Activated naive CD4-positive, alpha-beta T cell treated with anti-CD3 and anti-CD28 coated beads, Interleukin-2, amount 50 U/mL, for 72 hours (primary cell): ENCODE measurements around the gene TRAF3. TPM values are rescaled to one million over a fixed set of nuclear protein-coding genes. Genes with fewer than 3 reads are reported as not detected.
A peak's percentile ranks its signal among the peaks of the same experiment; 100 is the strongest.

ENCODE experiments used
- ATAC-seq, 2 donors: fragments of 150-1000 bp; cut with Tn5 transposase; 2 replicates each; pipeline ENCODE4 v1.10.0; 2021; ENCODE audit warnings: mild to moderate bottlenecking in 2 of 2, moderate library complexity in 2 of 2
- DNase-seq, 2 donors: peaks; one replicate each; pipeline ENCODE4 v3.0.0; 2021 to 2022; ENCODE audit warnings: low spot score in 2 of 2
- H3K27ac Mint-ChIP-seq, 2 donors: one replicate each; pipeline ENCODE4 v1.8.0; 2022; ENCODE audit warnings: mild to moderate bottlenecking in 2 of 2, mixed read lengths in 2 of 2
- H3K36me3 Mint-ChIP-seq, 2 donors: one replicate each; pipeline ENCODE4 v1.8.0; 2022; ENCODE audit warnings: mixed read lengths in 2 of 2
- H3K9me3 Mint-ChIP-seq, 2 donors: one replicate each; pipeline ENCODE4 v1.8.0; 2022; ENCODE audit warnings: mixed read lengths in 2 of 2
- total RNA-seq, 2 donors: library from RNA; stranded (reverse); gene quantifications; one replicate each; pipeline ENCODE4 v1.2.3, GENCODE V29; 2022

TRAF3 gene
- total RNA-seq, 2 donors from 2014 or later, result 54.9 to 97.0 TPM

DNA sequence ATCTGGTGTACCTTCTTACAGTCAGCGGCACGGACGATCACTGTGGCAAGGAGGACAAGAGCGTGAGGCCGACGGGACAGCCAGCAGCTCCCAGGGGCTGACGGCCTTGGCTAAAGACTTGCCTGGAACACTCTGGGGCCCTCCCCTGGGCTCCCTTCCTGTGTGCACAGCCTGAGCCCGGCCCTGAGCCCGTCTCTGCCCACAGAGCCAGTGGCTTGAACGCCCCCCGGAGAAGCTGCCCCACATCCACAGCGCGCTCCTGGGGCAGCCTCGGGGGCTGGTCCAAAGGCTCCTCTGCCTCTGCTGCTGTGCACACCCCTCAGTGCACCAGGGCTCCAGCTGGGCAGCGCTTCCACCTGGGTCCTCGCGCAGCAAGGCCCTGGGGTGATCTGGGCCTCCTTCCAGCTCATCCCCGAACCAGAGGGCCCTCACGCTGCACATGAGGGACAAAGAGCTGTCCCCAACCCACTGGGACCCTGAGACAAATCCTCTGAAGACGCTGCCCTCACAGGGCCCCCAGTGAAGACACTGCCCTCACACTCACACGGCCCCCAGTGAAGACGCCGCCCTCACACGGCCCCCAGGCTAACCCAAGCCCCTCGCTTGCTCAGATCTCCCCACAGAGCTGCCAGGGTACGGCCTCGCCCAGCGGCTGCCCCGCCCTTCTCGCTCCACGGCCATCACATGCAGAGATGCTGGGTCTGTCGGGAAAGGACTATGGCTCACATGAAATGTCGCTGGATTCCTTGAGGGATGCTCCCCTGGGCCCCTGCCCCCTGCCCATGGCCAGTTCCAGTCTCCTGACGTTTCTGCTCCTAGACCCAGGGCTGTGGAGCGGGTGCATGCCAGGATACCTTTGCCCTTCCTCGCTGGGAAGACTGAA lies 167.4 kb downstream of the TRAF3 start:
- ATAC-seq (no peak), DNase-seq (no peak)
- Mint-ChIP-seq H3K9me3 (no peaks in the 10 kb centered on the region), H3K36me3 (no peaks in the 10 kb centered on the region), H3K27ac (no peak overlapping the region)

DNA sequence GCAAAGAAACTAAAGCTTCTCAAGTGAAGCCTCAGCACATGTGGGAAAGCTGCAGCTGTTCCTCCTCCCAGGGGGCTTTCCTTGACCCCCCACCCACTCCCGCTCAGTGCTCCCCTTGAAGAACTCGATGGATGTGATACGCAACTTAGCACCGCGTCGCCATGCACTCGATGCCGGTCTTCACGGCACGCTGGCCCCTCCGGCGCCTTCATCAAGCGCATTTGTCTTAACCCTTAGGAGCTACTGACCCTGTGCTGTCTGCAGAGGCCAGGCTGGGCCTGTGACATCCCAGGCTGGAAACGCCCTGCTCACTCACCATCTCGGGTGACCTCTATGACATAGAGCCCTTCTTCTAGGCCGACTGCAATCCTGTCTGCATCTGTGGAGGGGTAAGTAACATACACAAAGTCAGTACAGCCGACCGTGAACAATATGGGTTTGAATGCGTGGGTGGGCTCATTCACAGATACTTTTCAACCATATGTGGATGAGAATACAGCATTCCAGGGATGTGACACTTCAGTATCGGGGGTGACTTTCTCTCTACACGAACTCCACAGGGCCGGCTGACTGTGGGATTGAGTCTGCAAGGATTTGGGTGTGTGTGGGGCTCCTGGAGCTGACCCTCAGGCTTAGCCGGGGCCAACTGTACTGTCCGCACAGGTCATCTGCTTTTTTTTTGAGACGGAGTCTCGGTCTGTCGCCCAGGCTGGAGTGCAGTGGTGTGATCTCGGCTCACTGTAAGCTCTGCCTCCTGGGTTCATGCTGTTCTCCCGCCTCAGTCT lies 168.3 kb downstream of the TRAF3 start:
- no peaks in the 10 kb centered on the region for H3K36me3 Mint-ChIP-seq
- no peak overlapping the region for H3K27ac Mint-ChIP-seq
- no peak for ATAC-seq
- no peak for DNase-seq
- H3K9me3 Mint-ChIP-seq, result no peaks in the 10 kb centered on the region

DNA sequence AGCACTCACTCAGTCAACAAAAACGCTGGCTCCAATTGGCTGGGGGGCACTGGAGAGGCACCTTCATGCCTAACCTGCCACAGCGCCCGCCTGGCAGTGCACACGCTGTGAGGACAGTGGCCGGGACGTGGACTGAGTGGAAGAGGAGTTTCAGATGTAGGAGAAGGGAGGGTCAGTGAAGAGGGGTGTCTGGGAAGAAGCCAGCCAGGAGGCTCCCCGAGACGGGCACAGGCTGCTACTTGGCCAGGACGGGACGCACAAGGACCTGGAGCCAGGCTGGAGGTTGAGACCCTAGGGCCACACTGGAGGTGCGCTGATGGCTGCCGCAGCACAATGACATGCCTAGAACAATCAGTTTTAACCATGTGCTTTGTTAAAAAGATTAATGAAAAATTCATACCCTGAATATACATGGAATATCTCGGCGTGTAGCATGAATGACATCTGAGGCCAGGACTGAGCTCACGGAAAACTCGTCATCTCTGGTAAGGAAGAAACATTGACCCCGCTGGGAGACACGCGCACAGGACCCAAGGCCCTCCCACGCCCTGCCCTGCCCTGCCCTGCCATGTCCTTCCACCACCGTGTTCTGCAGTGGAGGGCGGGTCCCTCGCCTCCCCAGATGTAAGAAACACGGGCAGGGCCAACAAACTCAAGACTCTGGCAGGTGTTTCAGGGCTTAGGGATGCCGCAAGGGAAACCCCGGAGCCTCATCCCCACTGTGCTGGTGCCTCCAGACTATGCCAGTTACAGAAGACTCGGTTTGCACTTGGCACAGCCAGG lies 170.3 kb downstream of the TRAF3 start:
- peak overlapping the region; percentile 3 to 14 for H3K27ac Mint-ChIP-seq
- H3K36me3 Mint-ChIP-seq, result no peaks in the 10 kb centered on the region
- no peak for DNase-seq
- no peaks in the 10 kb centered on the region for H3K9me3 Mint-ChIP-seq
- no peak for ATAC-seq

DNA sequence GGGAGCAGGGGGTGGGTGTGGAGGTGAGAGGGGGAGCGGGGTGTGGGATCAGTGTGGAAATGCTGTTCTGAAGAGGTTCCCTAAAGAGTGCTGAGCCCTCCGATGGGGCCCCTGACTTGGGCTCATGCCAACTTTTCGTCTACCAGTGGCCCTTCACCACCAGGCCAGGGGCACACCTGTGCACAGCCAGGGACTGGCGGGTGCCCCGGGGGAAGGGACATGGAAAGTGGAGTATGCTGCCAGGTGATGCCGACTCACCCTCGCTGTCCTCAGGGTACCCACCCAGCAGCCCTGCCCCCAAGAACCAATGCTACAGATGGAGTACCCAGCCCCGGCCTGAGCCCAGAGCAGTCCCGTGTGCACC lies 171.4 kb downstream of the TRAF3 start:
- DNase-seq (no peak), ATAC-seq (peak in 1 of 2 donors; percentile 18)
- Mint-ChIP-seq H3K27ac (peak overlapping the region in 1 of 2 donors; percentile 64), H3K9me3 (no peaks in the 10 kb centered on the region), H3K36me3 (no peaks in the 10 kb centered on the region)

DNA sequence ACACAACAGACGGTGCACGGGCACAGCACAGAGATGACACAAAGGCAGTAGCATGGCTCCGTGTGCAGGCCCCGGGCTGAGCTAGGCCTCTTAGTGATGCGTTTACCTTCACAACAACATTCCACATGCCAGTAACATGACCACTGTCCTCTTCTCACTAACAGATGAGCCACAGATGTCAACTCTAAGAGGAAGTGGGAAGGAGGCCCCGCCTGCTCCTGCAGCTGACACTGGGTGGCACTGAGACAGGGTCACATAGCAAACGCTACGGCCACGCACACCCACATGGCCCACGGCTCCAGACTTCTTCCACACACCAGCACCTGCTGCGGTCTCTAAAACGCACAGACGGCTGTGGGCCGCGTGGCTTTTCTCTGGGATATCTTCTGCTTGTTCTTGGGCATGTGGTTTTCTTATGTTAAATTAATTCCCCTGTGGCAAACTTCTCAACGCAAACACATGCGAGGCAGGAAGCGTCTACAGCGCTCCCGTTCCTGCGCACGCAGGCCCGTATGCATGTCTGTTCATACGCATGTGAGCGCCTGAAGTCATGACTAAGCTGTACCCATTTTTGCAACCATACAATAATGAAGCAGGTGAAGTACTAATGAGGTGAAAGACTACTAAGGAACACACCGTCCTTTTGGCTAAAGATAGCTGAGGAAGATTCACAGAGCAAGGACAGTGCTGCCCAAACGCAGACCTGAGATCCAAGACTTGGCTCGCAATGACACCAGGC lies 172.0 kb downstream of the TRAF3 start:
- peak; percentile 80 to 86 for ATAC-seq
- DNase-seq, result peak in 1 of 2 donors; percentile 31
- H3K27ac Mint-ChIP-seq, result peak overlapping the region; percentile 9 to 64
- H3K9me3 Mint-ChIP-seq, result no peaks in the 10 kb centered on the region
- no peaks in the 10 kb centered on the region for H3K36me3 Mint-ChIP-seq

DNA sequence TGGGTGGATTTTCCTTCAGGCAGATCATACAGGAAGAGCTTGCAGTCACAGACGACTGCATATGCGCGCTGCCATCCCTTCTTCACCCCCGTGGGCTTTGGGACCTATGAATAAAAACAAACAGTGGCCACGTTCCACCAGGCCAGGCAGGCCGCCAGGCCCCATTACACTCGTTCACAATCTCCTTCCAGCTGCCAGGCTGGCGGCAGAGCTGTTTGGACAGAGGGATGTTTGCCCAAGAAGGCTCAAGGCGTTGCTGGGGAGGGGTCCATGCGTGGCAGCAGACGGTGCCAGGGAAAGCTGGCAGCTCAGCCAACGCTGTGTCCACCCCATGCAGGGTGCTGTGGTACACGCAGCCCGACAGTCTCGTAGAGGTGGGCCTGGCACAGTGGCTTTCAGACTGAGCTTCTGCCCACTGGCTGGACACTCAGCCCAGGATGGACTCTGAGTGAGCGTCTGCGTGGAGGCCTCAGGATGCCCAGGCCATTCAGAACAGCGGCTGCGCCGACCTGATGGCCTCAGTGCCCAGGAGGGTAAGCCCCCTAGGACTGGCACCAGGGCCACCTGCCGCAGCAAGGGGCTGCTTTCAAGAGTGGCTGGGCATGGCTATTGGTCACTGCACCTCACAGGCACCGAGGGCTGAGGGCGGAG lies 172.7 kb downstream of the TRAF3 start:
- Mint-ChIP-seq H3K36me3 (no peaks in the 10 kb centered on the region), H3K27ac (peak overlapping the region in 1 of 2 donors; percentile 9), H3K9me3 (no peaks in the 10 kb centered on the region)
- ATAC-seq (no peak), DNase-seq (no peak)

DNA sequence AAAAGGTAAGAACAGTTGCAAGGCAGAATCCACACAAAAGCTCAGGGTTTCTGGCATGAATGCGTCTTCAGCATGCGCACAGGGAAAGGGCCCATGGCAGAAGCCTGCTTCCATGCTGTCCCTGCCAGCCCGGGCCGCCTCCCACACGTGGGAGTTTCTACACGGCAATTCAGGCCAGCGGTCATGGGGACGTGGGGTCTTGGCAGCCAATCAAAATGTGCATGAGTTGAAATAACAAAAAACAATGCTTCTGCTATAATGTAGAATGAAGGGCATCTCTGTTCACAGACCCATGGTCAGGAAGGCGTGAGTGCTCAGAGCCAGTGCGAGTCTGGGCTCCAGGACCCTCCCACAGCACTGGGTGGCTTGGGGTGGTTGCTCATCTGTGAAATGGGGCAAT lies 173.8 kb downstream of the TRAF3 start:
- no peaks in the 10 kb centered on the region for H3K36me3 Mint-ChIP-seq
- H3K27ac Mint-ChIP-seq, result no peak overlapping the region
- ATAC-seq (no peak), DNase-seq (no peak)
- H3K9me3 Mint-ChIP-seq, result no peaks in the 10 kb centered on the region

DNA sequence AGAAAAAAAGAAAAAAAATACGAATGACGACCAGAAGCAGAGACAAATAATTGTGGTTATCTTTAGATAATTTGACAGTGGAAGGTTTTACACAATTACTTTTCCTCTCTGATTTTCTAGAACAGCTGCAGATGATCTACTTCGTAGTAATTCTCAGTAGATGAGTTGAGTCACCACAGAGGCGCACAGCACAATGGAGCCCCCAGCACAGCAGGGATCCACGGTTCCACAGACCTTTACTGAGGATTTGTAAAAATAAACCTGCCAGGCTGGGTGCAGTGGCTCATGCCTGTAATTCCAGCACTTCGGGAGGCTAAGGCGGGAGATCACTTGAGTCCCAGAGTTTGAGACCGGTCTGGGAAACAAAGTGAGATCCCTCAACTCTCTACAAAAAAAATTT lies 174.6 kb downstream of the TRAF3 start:
- DNase-seq, result no peak
- Mint-ChIP-seq H3K9me3 (no peaks in the 10 kb centered on the region), H3K27ac (no peak overlapping the region), H3K36me3 (no peaks in the 10 kb centered on the region)
- ATAC-seq, result no peak

DNA sequence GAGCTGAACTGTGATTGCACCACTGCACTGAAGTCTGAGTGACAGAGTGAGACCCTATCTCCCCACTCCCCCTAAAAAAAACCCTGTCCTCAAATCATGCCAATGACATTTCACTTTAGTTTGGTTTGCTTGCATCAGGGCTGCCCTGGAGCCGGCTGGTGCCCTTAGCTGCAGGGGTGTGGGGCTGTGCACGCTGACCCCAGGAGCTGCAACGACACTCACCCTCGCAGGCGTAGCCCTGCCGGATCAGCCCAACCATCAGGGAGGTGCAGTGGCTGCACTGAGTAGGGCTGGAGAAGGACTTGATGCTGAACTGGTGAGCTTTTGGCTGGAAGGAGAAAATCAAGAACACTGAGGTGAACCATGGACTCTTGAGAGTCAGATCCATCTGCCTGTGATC lies 175.0 kb downstream of the TRAF3 start:
- DNase-seq (no peak), ATAC-seq (no peak)
- no peaks in the 10 kb centered on the region for H3K36me3 Mint-ChIP-seq
- no peaks in the 10 kb centered on the region for H3K9me3 Mint-ChIP-seq
- H3K27ac Mint-ChIP-seq, result no peak overlapping the region

DNA sequence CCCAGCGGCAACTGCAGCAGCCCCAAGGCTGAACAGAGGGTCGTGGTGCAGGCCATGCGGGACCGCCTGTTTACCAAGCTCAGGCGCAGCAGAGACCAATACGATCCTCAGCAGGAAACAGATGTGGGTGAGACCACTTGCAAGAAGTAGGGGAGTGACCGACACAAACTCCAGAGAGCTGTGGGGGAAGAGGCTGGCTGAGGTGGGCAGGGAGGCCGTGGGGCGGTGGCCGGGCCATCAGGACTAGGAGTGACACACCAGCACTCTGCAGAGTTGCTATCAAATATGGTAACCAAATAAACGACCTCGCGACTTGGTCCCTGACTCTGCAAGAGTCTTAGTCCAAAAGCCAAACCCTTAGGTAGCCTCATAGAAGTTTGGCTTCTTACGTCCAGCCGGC lies 175.9 kb downstream of the TRAF3 start:
- H3K9me3 Mint-ChIP-seq, result no peaks in the 10 kb centered on the region

DNA sequence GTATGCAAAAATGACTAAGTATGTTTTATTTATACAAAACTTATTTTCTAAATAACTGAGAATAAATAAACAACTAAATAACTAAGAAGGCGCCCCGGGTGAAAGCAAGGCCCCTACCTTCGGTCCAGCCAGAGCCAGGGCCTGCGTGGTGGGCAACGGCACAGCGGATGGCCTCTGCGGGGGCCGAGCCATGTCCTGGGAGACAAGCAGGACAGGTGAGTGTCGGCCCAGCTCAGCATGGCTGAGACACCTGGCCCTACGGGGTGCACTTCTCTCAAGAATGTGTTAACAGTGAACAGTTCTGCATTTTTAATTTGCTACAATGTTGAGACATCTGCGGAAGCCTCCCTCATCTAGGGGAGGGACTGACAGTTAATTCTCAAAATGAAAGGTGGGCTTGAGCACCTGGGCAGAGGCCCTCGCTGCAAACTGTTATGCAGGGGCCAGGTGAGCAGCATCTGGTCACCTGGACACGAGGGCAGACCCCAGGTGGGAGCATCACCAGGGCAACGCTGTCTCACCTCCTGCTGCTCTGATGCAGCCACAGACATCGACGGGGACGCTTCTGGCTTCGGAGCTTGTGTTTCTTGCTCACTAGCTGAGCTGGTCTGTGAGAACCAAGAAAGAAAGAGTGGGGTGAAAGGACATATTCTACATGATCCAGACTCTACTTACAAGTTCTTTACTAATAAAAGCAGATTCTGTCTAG lies 177.0 kb downstream of the TRAF3 start:
- no peak for ATAC-seq
- Mint-ChIP-seq H3K36me3 (no peaks in the 10 kb centered on the region), H3K27ac (no peak overlapping the region), H3K9me3 (no peaks in the 10 kb centered on the region)
- no peak for DNase-seq

More for the DNA sequence above, 175.9 kb downstream of the TRAF3 start:
- Mint-ChIP-seq H3K27ac (no peak overlapping the region), H3K36me3 (no peaks in the 10 kb centered on the region)
- ATAC-seq (no peak), DNase-seq (no peak)

DNA sequence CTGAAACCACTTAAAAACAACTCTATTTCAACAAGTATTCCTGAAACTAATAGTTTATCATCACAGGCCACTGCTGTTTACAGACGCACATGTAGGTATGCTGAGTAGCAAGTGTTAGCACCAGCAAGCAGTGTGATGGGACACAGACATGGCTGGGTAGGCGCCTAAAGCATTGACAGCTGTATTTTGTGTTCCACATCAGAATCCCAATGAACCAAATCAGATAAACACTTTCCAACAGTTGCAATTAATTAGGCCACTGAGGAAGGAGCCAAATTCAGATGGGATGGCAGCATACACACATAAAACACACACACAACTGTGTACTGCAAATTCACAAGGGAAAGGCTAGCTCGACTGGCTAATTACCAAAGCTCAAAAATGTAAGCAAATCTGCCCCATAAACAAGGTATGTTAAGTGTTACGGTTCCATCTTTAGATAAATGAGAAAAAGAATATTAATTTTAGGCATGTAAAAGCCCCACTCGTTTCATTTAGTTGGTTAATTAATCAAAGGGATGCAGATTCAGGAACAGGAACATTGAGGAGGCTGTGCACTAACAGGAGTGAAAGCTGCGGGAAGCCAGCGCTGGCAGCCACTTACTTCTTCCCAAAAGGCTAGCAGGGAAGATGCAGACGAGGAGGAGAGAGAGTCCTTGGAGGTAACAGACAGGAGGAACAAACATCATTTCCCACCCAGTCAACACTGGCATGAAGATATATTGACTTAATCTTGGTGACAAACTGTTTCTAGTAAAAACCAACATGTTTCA lies 178.6 kb downstream of the TRAF3 start:
- no peaks in the 10 kb centered on the region for H3K9me3 Mint-ChIP-seq
- no peak for DNase-seq
- H3K27ac Mint-ChIP-seq, result peak overlapping the region in 1 of 2 donors; percentile 8
- no peak for ATAC-seq
- H3K36me3 Mint-ChIP-seq, result no peaks in the 10 kb centered on the region

DNA sequence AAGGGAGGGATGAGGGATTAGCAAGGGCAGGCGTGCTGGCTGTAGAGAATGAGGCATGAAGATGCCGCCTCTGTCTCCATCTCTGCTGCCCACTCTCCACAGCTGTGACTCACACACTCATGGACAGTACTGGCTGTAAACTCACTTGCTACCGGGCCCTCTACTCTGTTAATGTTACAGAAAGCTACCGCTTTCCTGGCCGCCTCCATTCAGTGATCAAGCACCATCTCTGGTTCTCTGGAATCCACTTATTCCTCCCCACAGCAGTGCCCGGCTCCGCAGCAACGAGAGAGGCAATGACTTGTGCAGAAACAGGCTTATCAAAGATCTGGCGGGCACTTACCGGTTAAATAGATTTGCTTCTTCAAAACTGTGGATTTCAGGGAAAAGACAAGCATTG lies 180.0 kb downstream of the TRAF3 start:
- ATAC-seq (no peak), DNase-seq (no peak)
- Mint-ChIP-seq H3K9me3 (no peaks in the 10 kb centered on the region), H3K36me3 (no peaks in the 10 kb centered on the region), H3K27ac (peak overlapping the region in 1 of 2 donors; percentile 50)

DNA sequence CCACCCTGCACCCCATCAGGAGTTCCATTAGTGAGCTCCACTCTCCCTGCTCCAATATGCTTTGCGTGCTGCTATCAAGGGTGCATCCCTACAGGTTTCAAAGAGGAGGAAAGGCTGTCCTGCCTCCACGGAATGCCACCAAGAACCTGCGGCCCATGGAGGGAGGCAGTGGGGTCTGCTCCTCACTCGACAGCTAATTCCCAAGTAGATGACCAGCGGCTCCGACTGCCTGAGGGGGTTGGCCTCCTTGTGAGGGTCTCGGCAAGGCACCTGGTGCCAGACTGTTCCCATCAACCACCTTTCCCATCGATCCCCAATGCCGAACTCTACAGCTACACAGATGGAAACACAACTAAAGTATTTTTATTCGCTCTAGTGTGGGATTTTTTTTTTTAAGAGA lies 181.2 kb downstream of the TRAF3 start:
- ATAC-seq, result no peak
- Mint-ChIP-seq H3K36me3 (no peaks in the 10 kb centered on the region), H3K27ac (no peak overlapping the region), H3K9me3 (no peaks in the 10 kb centered on the region)
- no peak for DNase-seq
